GM15510 (cell line): ENCODE data around the gene CD274.

Experiments
- POLR2A ChIP-seq: IDR thresholded peaks from 3 replicates; pipeline ENCODE4 v1.6.1; 2011; ENCODE audit warnings: borderline replicate concordance; ENCODE audit not compliant: insufficient read length; ENCODE audit errors: extremely low read depth

CD274 gene

DNA sequence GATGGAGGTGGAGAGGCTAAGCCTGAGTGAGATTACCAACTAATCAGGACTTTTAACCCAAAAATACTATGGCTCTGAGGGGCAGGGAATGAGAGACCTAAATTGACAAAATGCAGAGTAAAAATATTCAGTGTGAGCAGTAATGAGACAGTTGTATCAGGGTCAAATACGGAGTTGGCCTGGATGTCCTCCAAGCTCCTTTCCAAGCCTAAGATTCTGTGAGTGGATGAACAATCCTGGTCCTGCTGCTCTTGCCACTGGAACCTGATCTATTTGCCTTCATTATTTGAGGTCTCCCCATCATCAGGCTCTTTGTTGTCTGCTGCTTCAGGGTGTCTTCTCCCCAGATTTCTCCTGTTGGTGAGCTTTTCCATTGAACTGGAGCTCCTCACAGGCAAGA, 61.1 kb downstream of the CD274 start:
- TF ChIP-seq POLR2A = no peak

DNA sequence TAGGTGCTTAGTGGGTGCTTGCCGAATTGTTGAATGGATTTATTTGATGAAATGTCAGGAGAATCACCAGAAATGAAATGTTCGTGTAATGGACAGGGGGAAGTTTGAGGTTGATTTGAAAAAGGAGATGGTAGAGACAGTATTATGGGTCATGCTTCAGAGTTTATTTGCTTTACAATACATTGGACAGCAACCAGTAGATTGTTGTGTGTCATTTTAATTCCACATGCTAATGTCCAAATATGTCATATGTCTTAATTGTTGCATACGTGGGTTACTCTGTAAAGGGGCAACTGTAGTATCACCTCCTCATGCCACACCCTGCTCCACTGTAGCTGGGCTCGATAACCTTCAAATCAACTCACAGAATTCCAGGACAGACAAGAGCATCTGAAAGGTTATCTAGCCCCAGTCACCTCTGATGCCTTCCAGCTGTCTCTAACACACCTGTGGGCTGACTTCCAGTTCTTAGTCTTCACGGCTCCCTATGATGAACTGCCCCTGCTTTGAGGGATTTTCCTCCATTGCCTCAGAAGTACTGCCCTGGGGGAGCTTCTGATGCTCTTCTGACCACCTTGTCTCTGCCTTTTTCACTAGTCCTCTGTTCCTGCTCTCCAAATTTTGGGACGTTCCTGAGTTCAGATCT, 61.7 kb downstream of the CD274 start:
- peak; percentile 14 for TF ChIP-seq POLR2A

DNA sequence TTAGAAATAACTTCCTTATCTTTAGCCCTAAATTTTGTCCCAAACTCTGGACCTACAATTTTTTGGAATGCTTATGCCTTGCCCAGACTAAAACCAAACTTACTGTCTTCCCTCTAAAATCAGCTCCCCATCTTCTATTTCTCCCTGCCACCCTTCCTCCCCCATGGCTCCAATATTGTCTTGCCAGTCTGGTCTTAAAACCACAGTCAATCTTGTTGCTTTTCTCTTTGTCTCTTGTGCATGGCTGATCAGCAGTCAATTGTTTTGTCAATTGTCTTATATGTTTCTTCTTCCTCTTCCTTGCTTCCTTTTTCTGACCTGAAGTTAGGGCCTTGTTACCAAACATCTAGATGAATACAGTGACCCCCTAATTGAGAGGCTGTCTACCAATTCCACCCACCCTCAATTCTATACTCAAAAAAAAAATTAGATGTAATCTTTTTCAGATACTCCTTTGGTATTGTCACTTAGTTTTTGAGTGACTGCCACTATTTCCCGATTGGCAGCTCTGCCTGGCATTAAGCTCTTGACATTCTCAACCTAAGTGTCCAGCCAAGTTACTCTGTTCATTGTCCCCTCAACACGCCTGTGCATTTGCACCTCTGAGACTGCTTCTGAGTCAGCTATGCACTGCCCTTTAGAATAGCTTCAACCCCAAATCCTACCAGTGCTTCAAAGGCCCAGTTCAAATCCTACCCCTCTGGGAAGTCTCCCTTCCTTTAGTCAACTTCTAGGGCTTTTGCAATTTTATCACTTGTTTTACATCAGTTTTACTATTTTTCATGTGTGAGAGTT, 62.5 kb downstream of the CD274 start:
- TF ChIP-seq POLR2A = no peak

DNA sequence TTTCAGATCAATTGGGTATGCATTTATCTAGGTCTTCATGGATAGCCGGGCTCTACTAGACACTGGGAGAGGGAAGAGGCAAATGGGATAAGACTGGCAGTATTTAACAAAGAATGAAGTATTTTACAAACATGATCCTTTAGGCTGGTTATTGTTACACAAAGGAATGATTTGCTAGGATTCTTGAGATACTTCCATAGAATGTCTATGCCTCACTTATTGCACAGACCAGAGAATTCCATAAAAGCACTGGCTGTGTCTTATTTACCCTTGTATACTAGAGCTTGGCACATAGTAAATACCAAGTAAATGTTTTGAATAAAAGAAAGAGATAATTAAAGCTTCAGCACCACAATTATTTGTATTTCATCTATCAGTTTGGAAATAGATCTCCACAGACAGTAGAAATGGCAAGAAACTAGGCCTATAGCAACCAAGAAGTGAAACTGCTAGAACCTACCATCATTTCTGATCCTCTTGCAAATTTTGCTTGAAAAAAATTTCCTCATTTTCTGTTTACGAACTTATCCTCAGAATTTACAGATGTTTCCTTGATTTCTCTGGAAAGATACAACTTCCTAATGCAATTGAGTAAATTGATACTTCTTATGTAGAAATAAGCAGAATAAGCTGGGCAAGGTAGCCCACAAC, 63.7 kb downstream of the CD274 start:
- no peak for TF ChIP-seq POLR2A

DNA sequence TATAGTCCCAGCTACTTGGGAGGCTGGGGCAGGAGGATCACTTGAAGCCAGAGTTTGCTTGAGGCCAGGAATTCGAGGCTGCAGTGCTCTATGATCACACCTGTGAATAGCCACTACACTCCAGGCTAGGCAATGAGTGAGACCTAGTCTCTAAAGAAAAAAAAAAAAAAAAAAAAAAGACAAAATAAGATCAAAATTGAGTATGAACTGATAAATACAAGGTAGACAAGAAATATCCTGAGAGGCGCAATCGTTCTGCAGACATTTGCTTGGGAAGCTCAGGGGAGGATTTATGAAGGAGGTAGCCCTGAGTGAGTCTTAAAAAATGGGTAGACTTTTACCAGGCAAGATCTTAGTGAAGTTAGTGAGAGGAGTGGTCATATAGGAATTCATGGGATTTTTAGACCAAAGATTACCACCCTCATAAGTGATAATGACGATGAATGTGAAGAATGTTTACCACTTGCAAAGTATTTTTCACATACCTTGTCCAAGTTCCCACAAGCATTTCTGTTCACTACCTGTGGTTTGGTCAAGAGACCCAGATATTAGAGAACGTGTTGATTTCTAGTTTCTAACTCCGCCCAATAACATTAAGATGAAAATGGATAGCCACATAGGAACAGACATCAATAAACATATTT, 64.4 kb downstream of the CD274 start:
- TF ChIP-seq POLR2A = no peak

DNA sequence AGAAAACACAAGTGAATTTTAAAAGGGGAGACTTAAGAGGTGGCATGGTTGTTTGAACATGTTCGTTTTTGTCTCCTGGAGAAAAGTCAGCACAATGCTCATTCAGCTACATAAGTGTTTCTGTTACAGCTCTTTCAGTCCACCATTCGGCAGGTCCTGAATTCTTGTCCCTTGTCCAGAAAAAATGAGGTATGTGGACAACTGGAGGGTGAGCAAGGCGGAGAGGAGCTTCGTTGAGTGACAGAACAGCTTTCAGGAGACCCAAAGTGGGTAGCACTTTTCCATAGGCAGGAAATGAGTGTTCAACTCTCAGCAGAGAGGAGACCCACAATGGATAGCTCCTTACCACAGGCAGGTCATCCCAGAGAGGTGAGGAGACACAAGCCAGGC, 64.9 kb downstream of the CD274 start:
- no peak for TF ChIP-seq POLR2A

DNA sequence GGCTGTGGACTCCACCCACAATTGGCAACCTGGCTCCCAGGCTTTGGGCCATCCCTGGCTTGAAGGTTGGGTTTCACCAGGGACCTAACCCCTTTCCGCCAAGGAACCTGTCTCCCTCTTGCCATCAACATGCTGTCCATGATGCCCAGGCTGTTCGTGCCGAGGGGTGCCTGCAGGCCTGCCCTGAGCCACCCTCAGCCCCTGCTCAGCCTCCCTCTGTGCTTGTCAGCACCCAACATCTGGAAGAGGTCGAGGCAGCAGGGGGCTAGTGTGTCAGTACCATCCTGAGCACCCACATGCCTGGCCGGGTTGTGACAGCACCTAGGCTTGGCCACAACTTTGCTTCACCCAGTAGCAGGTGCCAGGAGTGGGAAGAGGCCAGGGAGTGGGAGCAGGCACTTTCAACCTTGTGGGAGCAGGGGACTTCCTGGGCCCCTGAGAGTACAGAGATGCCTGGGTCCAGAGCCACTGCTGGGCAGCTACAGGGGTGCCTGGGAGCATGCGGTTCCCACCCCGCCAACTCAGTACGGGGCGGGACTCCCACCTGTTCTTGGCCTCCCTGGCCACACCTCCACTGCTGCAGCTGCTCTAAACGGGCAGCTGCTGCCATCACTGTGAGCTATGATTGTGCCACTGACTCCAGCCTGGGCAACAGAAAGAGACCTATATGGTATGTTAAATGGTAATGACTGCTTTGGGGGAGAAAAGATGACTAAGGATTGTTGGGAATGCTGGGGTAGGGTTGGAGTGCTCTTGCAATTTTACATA, 66.3 kb downstream of the CD274 start:
- TF ChIP-seq POLR2A = no peak

DNA sequence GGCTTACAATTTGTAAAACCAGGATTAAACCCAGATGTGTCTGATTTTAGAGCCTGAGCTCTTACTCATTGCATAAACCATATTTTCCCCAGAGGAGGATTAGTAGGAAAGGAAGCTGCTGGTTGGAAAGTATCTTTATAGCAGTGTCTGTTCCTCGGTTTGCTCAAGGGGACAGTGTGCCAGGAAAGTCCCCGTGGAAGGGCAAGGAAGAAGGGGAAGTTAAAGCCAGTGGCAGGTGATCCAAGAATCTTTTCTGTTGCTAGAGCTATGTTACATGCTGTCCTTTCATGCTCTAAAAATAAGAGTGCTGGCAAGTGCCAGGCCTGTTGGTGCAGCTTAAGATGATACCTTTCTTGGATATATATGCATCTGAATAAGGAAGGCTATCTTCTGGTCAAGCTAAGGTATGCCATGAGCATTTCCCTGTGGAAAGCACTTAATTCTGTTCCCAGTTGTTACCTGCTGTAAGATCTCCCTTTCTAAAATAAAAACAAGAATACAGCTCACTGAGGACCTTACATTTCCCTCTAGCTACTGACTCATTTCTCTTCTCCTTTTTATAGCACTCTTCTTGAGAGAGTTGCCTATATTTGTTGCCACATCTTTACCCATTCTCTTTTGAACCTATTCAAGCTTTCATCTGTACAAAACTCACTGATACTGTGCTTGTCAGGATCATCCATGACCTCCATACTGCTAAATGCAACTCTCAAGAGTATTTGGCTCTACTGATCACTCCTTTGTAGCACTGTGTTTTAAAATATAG, 68.0 kb downstream of the CD274 start:
- TF ChIP-seq POLR2A = no peak

DNA sequence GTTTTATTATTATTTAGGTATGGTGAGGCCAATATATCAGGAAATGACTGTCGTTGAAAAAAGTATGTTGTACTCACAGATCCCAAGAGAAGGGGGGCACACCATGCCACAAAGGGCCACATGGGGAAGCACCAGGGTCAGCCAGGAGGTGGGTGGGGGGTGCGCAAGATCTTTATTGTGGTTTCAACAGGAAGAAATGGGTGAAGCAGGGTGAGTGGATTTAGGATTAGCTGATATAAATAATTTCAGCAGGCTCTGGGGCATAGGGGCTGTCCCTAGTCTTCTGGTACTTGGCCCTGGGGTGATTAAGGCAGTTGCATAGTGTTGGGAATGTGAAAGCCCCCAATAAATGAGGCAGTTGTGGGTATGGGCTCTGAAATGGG, 68.6 kb downstream of the CD274 start:
- no peak for TF ChIP-seq POLR2A
